Hepatocyte (in vitro differentiated cells): ENCODE results near the gene EXOC3L1. TPM values are rescaled to one million over a fixed set of nuclear protein-coding genes. Genes with fewer than 3 reads are reported as not detected.

Experiments used
- DNase-seq: peaks from one replicate; pipeline ENCODE4 v3.0.0-alpha.2; 2016; ENCODE audit warnings: low spot score
- H2AFZ ChIP-seq: fragments of 200-600 bp; sonication (generic); 2 replicates; pipeline ENCODE4 v1.6.0; 2016; ENCODE audit warnings: antibody characterized with exemption, mild to moderate bottlenecking
- H3K27ac ChIP-seq: fragments of 200-600 bp; sonication (generic); 2 replicates; pipeline ENCODE4 v1.5.1; 2016; ENCODE audit warnings: mild to moderate bottlenecking
- H3K27me3 ChIP-seq: fragments of 200-600 bp; sonication (generic); 2 replicates; pipeline ENCODE4 v1.6.1; 2016
- H3K36me3 ChIP-seq: fragments of 200-600 bp; sonication (generic); replicated peaks from 2 replicates; pipeline ENCODE4 v1.5.1; 2016; ENCODE audit warnings: low read depth; ENCODE audit not compliant: insufficient read depth
- H3K4me1 ChIP-seq: fragments of 200-600 bp; sonication (generic); 2 replicates; pipeline ENCODE4 v1.5.1; 2016; ENCODE audit warnings: mild to moderate bottlenecking, moderate library complexity; ENCODE audit not compliant: insufficient read depth
- H3K4me2 ChIP-seq: fragments of 200-600 bp; sonication (generic); 2 replicates; pipeline ENCODE4 v1.6.0; 2016
- H3K4me3 ChIP-seq: fragments of 200-600 bp; sonication (generic); 2 replicates; pipeline ENCODE4 v1.5.1; 2016; ENCODE audit warnings: mild to moderate bottlenecking
- H3K79me2 ChIP-seq: fragments of 200-600 bp; sonication (generic); 2 replicates; pipeline ENCODE4 v1.6.0; 2017; ENCODE audit warnings: mild to moderate bottlenecking
- H3K9me2 ChIP-seq: fragments of 200-600 bp; sonication (generic); replicated peaks from 2 replicates; pipeline ENCODE4 v1.6.0; 2017; ENCODE audit warnings: mild to moderate bottlenecking; ENCODE audit not compliant: insufficient read depth
- H3K9me3 ChIP-seq: fragments of 200-600 bp; sonication (generic); 2 replicates; pipeline ENCODE4 v1.5.1; 2016; ENCODE audit warnings: low read depth, mild to moderate bottlenecking
- H4K20me1 ChIP-seq: fragments of 200-600 bp; sonication (generic); 2 replicates; pipeline ENCODE4 v1.6.0; 2016; ENCODE audit warnings: mild to moderate bottlenecking; ENCODE audit not compliant: insufficient read depth, poor library complexity, severe bottlenecking
- CTCF ChIP-seq: fragments of 200-600 bp; sonication (generic); IDR thresholded peaks from 2 replicates; pipeline ENCODE4 v1.5.1; 2016; ENCODE audit warnings: antibody characterized with exemption, mild to moderate bottlenecking; ENCODE audit not compliant: poor library complexity
- EZH2 ChIP-seq: fragments of 200-600 bp; sonication (generic); IDR thresholded peaks from 2 replicates; pipeline ENCODE4 v1.6.1; 2016; ENCODE audit warnings: antibody characterized with exemption, mild to moderate bottlenecking, borderline replicate concordance
- EZH2phosphoT487 ChIP-seq: fragments of 200-600 bp; sonication (generic); IDR thresholded peaks from one replicate; pipeline ENCODE4 v1.6.1; 2018; ENCODE audit warnings: antibody characterized with exemption, mild to moderate bottlenecking, low read depth, moderate library complexity; ENCODE audit not compliant: unreplicated experiment, severe bottlenecking
- WGBS: methylation state at CpG from one replicate; pipeline ENCODE4 v1.1.6; 2016; ENCODE audit warnings: low lambda C conversion rate; ENCODE audit errors: missing lambda C conversion rate; 5-methylcytosine and 5-hydroxymethylcytosine counted together
- polyA plus RNA-seq: library from polyadenylated mRNA; unstranded; fragments of >200 nt; fragmentation: Nextera tagmentation; extraction: Ambion mirVana; gene quantifications from 2 replicates; pipeline ENCODE4 v1.2.1, GENCODE V29; 2016
- total RNA-seq: library from RNA; depleted of rRNA; stranded (reverse); fragments of >200 nt; gene quantifications from 2 replicates; pipeline ENCODE4 v1.2.3, GENCODE V29; 2014

Gene EXOC3L1
- total and polyA plus RNA-seq, 2 experiments from 2014 or later, result 0.33 to 2.0 TPM

- H2AFZ ChIP-seq, result no peak overlapping the region
- no peak overlapping the region for H3K27ac ChIP-seq
- peak overlapping the region; percentile 91 for H3K4me2 ChIP-seq
- H3K9me2 ChIP-seq, result no peaks in the 10 kb centered on the region
- no peaks in the 10 kb centered on the region for H3K79me2 ChIP-seq
- DNase-seq, result peak; percentile 92
- H3K36me3 ChIP-seq, result no peaks in the 10 kb centered on the region
- peaks cover 28% of the 10 kb centered on the region for H3K27me3 ChIP-seq
- no peaks in the 10 kb centered on the region for H4K20me1 ChIP-seq
- H3K9me3 ChIP-seq, result no peaks in the 10 kb centered on the region
- H3K4me1 ChIP-seq, result peaks cover 19% of the 10 kb centered on the region
- 7% methylated on average over 66 of the region's 74 CpGs for WGBS
- no peak for TF ChIP-seq EZH2
- peak; percentile 78 for TF ChIP-seq CTCF
- no peak for TF ChIP-seq EZH2phosphoT487
- no peak overlapping the region for H3K4me3 ChIP-seq
Measured at GRCh38 chr16:67155295-67156142, 34.4 kb downstream of the EXOC3L1 start.

GRCh38 chr16:67154578-67155294 is 35.2 kb downstream of the EXOC3L1 start:
- H3K79me2 ChIP-seq, result peaks cover 4% of the 10 kb centered on the region
- H3K27me3 ChIP-seq, result peaks cover 28% of the 10 kb centered on the region
- H3K27ac ChIP-seq, result no peak overlapping the region
- H3K4me2 ChIP-seq, result peak overlapping the region; percentile 91
- 26% methylated on average over 45 of the region's 61 CpGs for WGBS
- H4K20me1 ChIP-seq, result no peaks in the 10 kb centered on the region
- DNase-seq, result no peak
- H3K9me3 ChIP-seq, result no peaks in the 10 kb centered on the region
- H2AFZ ChIP-seq, result no peak overlapping the region
- TF ChIP-seq EZH2phosphoT487 (no peak), EZH2 (no peak), CTCF (no peak)
- H3K4me3 ChIP-seq, result no peak overlapping the region
- H3K36me3 ChIP-seq, result no peaks in the 10 kb centered on the region
- no peaks in the 10 kb centered on the region for H3K9me2 ChIP-seq
- peaks cover 22% of the 10 kb centered on the region for H3K4me1 ChIP-seq

- H3K27ac ChIP-seq, result peak overlapping the region; percentile 98
- no peaks in the 10 kb centered on the region for H3K36me3 ChIP-seq
- peaks cover 17% of the 10 kb centered on the region for H3K4me1 ChIP-seq
- DNase-seq, result no peak
- H3K4me2 ChIP-seq, result peak overlapping the region; percentile 92
- peak overlapping the region; percentile 94 for H2AFZ ChIP-seq
- H3K79me2 ChIP-seq, result peaks cover 4% of the 10 kb centered on the region
- H3K4me3 ChIP-seq, result no peak overlapping the region
- H3K27me3 ChIP-seq, result peaks cover 19% of the 10 kb centered on the region
- TF ChIP-seq EZH2 (no peak), CTCF (no peak), EZH2phosphoT487 (no peak)
- no peaks in the 10 kb centered on the region for H4K20me1 ChIP-seq
- WGBS, result 58% methylated on average over 8 of the region's 8 CpGs
- no peaks in the 10 kb centered on the region for H3K9me2 ChIP-seq
- no peaks in the 10 kb centered on the region for H3K9me3 ChIP-seq
Measured at GRCh38 chr16:67151431-67152097, 38.4 kb downstream of the EXOC3L1 start.
